Measurements from ENCODE around the gene RRP36. TPM values are rescaled to one million over a fixed set of nuclear protein-coding genes. Genes with fewer than 3 reads are reported as not detected.

Gene RRP36
- total RNA-seq, 1 experiment from 2014 or later, result 63.4 TPM

GRCh38 chr6:43014434-43014909, 7.0 kb upstream of the RRP36 start:
- POLR2A ChIA-PET, result interaction anchor here (0.6 to 2.0 kb wide), 11 partner anchors 10 to 130 kb away, joined by 3 to 14 read pairs (median 4); partner anchors contain the start of genes CUL7, KLC4, MRPL2 and PPP2R5D
- TF ChIP-seq POLR2A (IDR thresholded peaks at IDR 0.05; ENCODE audit: borderline replicate concordance, extremely low read depth, insufficient read depth, insufficient read length) (peak; percentile 4), ATF3 (IDR thresholded peaks at IDR 0.05) (no peak)
- Histone ChIP-seq H3K9ac (ENCODE audit: low read length) (peak overlapping the region; percentile 83), H4K20me1 (ENCODE audit: insufficient read depth) (no peaks in the 10 kb centered on the region), H2AFZ (ENCODE audit: low read depth, low read length, poor library complexity, severe bottlenecking) (no peak overlapping the region), H3K9me3 (ENCODE audit: control insufficient read depth in 1 of 2, insufficient read depth in 1 of 2, low read depth in 1 of 2, low read length in 2 of 2) (no peaks in the 10 kb centered on the region), H3K36me3 (ENCODE audit: control insufficient read depth in 1 of 2, insufficient read depth in 2 of 2, low read length in 2 of 2) (peaks cover 24 to 28% of the 10 kb centered on the region in 2 experiments), H3K4me1 (ENCODE audit: control insufficient read depth in 1 of 2, insufficient read depth in 2 of 2, low read length in 2 of 2) (peaks cover 7 to 20% of the 10 kb centered on the region in 2 experiments; a peak in 2 of 4 replicates), H3K79me2 (ENCODE audit: insufficient read depth, low read length) (peaks cover 46% of the 10 kb centered on the region), H3K4me3 (replicated peaks in 1 of 2; ENCODE audit: low read depth in 1 of 2, low read length in 2 of 2) (peak overlapping the region; percentile 91 to 99), H3K27me3 (ENCODE audit: insufficient read depth, low read length) (no peaks in the 10 kb centered on the region), H3K4me2 (ENCODE audit: low read length) (peak overlapping the region; percentile 79), H3K27ac (ENCODE audit: low read depth, low read length) (peak overlapping the region; percentile 57), H3K9me2 (ENCODE audit: insufficient read depth) (no peaks in the 10 kb centered on the region)
- ATAC-seq, result no peak; the same call in 1 of the 2 replicates
- RAD21 ChIA-PET (ENCODE audit: low non-redundant PET in 1 of 2, low total read pairs in 2 of 2, uncharacterized antibody in 2 of 2, unreplicated experiment in 2 of 2), result interaction anchor here in 1 of 2 experiments (0.6 to 0.9 kb wide), 2 partner anchors 8 to 45 kb away, joined by 3 read pairs; partner anchors contain the start of genes KLC4 and MRPL2
- intact Hi-C loops (cut with micrococcal nuclease), result loop anchor here (1.0 to 5.0 kb wide), 3 partner anchors 43 to 257 kb away; partner anchors contain the start of genes CNPY3, KLC4 and MRPL2
- DNase-seq (ENCODE audit: low read depth, low spot score), result no peak
- CTCF ChIA-PET, result interaction anchor here (0.6 to 2.0 kb wide), 5 partner anchors 10 to 940 kb away, joined by 3 to 7 read pairs (median 5); partner anchors contain the start of gene PPP2R5D
- TSS peak; percentile 67 for BruUV-seq (replicated peaks)

GRCh38 chr6:43016176-43016942, 5.1 kb upstream of the RRP36 start:
- TSS peak; percentile 3 for BruUV-seq (replicated peaks)
- ChIA-PET RAD21 (ENCODE audit: low non-redundant PET in 1 of 2, low total read pairs in 2 of 2, uncharacterized antibody in 2 of 2, unreplicated experiment in 2 of 2) (no interaction called here), CTCF (no interaction called here), POLR2A (interaction anchor here (0.7 to 1.2 kb wide), 2 partner anchors 32 to 134 kb away, joined by 3 read pairs; partner anchors contain the start of gene PPP2R5D)
- Histone ChIP-seq H3K27ac (ENCODE audit: low read depth, low read length) (no peak overlapping the region), H3K9me3 (ENCODE audit: control insufficient read depth in 1 of 2, insufficient read depth in 1 of 2, low read depth in 1 of 2, low read length in 2 of 2) (no peaks in the 10 kb centered on the region), H2AFZ (ENCODE audit: low read depth, low read length, poor library complexity, severe bottlenecking) (no peak overlapping the region), H3K9me2 (ENCODE audit: insufficient read depth) (no peaks in the 10 kb centered on the region), H3K4me2 (ENCODE audit: low read length) (no peak overlapping the region), H3K4me1 (ENCODE audit: control insufficient read depth in 1 of 2, insufficient read depth in 2 of 2, low read length in 2 of 2) (peaks cover 10 to 31% of the 10 kb centered on the region in 2 experiments; a peak in 3 of 4 replicates), H3K79me2 (ENCODE audit: insufficient read depth, low read length) (peaks cover 50% of the 10 kb centered on the region), H3K9ac (ENCODE audit: low read length) (no peak overlapping the region), H3K36me3 (ENCODE audit: control insufficient read depth in 1 of 2, insufficient read depth in 2 of 2, low read length in 2 of 2) (peaks cover 16 to 17% of the 10 kb centered on the region in 2 experiments), H3K27me3 (ENCODE audit: insufficient read depth, low read length) (no peaks in the 10 kb centered on the region), H3K4me3 (replicated peaks in 1 of 2; ENCODE audit: low read depth in 1 of 2, low read length in 2 of 2) (no peak overlapping the region), H4K20me1 (ENCODE audit: insufficient read depth) (no peaks in the 10 kb centered on the region)
- intact Hi-C loops (cut with micrococcal nuclease), result no loop called here
- TF ChIP-seq ATF3 (IDR thresholded peaks at IDR 0.05), result no peak
- ATAC-seq, result no peak
- no peak for DNase-seq (ENCODE audit: low read depth, low spot score)
